ENCODE measurements around the gene LAMA2. TPM values are rescaled to one million over a fixed set of nuclear protein-coding genes. Genes with fewer than 3 reads are reported as not detected.

LAMA2 gene
- total and polyA plus RNA-seq, 2 of the 13 experiments (the other 11 are each of a cell fraction or from before 2014, with no cell fraction given): 0.11 to 0.28 TPM

- no peak for ATAC-seq
- H3K27ac ChIP-seq (ENCODE audit: extremely low read length, insufficient read depth, low read length): no peak overlapping the region
- no peaks in the 10 kb centered on the region for H3K9me3 ChIP-seq (ENCODE audit: low read length)
- no peak overlapping the region for H3K4me2 ChIP-seq (ENCODE audit: low read depth, low read length)
- intact Hi-C loops (cut with micrococcal nuclease; ENCODE audit: unreplicated experiment): no loop called here
- no peaks in the 10 kb centered on the region; a peak in 1 of 5 replicates for H3K27me3 ChIP-seq (ENCODE audit: control insufficient read depth in 1 of 2, insufficient read depth in 2 of 2, low read length in 2 of 2)
- no TSS peak for BruUV-seq (replicated peaks)
- in situ Hi-C loops (cut with HindIII; ENCODE audit: extremely low pct_ligation_motif_present, low pct_unique_long_range_greater_than_20kb): no loop called here
- ChIA-PET CTCF (ENCODE audit: low intra/inter-chr PET ratio, low total read pairs) (no interaction called here), POLR2A (no interaction called here)
- no peaks in the 10 kb centered on the region for H3K36me3 ChIP-seq (replicated peaks in 1 of 2; ENCODE audit: control insufficient read depth in 1 of 2, insufficient read depth in 2 of 2, low read length in 2 of 2)
- no peak overlapping the region for H3K4me3 ChIP-seq (replicated peaks in 1 of 3; ENCODE audit: insufficient read depth in 1 of 3, low read depth in 2 of 3, low read length in 3 of 3)
- H3K9ac ChIP-seq (ENCODE audit: insufficient read depth, low read depth, low read length): no peak overlapping the region
- H4K20me1 ChIP-seq (ENCODE audit: insufficient read depth, low read length): no peaks in the 10 kb centered on the region
- FAIRE-seq: no peak
- H2AFZ ChIP-seq (ENCODE audit: low read length): no peak overlapping the region
- no peaks in the 10 kb centered on the region for H3K4me1 ChIP-seq (ENCODE audit: insufficient read depth, low read length)
- 4% methylated on average over 1 of the region's 1 CpG for WGBS (ENCODE audit: low lambda C conversion rate)
- no peaks in the 10 kb centered on the region for H3K79me2 ChIP-seq (ENCODE audit: insufficient read depth, low read length)
- no peak for DNase-seq (ENCODE audit: low spot score)
- TF ChIP-seq XBP1 (CRISPR knock-in tag; IDR thresholded peaks at IDR 0.05): no peak
- TF ChIP-seq, protein P1, sequence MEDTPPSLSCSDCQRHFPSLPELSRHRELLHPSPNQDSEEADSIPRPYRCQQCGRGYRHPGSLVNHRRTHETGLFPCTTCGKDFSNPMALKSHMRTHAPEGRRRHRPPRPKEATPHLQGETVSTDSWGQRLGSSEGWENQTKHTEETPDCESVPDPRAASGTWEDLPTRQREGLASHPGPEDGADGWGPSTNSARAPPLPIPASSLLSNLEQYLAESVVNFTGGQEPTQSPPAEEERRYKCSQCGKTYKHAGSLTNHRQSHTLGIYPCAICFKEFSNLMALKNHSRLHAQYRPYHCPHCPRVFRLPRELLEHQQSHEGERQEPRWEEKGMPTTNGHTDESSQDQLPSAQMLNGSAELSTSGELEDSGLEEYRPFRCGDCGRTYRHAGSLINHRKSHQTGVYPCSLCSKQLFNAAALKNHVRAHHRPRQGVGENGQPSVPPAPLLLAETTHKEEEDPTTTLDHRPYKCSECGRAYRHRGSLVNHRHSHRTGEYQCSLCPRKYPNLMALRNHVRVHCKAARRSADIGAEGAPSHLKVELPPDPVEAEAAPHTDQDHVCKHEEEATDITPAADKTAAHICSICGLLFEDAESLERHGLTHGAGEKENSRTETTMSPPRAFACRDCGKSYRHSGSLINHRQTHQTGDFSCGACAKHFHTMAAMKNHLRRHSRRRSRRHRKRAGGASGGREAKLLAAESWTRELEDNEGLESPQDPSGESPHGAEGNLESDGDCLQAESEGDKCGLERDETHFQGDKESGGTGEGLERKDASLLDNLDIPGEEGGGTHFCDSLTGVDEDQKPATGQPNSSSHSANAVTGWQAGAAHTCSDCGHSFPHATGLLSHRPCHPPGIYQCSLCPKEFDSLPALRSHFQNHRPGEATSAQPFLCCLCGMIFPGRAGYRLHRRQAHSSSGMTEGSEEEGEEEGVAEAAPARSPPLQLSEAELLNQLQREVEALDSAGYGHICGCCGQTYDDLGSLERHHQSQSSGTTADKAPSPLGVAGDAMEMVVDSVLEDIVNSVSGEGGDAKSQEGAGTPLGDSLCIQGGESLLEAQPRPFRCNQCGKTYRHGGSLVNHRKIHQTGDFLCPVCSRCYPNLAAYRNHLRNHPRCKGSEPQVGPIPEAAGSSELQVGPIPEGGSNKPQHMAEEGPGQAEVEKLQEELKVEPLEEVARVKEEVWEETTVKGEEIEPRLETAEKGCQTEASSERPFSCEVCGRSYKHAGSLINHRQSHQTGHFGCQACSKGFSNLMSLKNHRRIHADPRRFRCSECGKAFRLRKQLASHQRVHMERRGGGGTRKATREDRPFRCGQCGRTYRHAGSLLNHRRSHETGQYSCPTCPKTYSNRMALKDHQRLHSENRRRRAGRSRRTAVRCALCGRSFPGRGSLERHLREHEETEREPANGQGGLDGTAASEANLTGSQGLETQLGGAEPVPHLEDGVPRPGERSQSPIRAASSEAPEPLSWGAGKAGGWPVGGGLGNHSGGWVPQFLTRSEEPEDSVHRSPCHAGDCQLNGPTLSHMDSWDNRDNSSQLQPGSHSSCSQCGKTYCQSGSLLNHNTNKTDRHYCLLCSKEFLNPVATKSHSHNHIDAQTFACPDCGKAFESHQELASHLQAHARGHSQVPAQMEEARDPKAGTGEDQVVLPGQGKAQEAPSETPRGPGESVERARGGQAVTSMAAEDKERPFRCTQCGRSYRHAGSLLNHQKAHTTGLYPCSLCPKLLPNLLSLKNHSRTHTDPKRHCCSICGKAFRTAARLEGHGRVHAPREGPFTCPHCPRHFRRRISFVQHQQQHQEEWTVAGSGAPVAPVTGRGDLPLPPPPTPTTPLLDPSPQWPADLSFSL (CRISPR knock-in tag; IDR thresholded peaks at IDR 0.05): no peak
- no peak for TF ChIP-seq ARHGAP35 (CRISPR knock-in tag; IDR thresholded peaks at IDR 0.05; ENCODE audit: borderline replicate concordance)
- no peak for TF ChIP-seq ZNF577 (CRISPR knock-in tag; IDR thresholded peaks at IDR 0.05; ENCODE audit: borderline replicate concordance, low read depth)
- TF ChIP-seq HOXA3 (CRISPR knock-in tag; IDR thresholded peaks at IDR 0.05): no peak
- no peak for TF ChIP-seq MED1 (CRISPR knock-in tag; IDR thresholded peaks at IDR 0.05)
- TF ChIP-seq, protein P2, sequence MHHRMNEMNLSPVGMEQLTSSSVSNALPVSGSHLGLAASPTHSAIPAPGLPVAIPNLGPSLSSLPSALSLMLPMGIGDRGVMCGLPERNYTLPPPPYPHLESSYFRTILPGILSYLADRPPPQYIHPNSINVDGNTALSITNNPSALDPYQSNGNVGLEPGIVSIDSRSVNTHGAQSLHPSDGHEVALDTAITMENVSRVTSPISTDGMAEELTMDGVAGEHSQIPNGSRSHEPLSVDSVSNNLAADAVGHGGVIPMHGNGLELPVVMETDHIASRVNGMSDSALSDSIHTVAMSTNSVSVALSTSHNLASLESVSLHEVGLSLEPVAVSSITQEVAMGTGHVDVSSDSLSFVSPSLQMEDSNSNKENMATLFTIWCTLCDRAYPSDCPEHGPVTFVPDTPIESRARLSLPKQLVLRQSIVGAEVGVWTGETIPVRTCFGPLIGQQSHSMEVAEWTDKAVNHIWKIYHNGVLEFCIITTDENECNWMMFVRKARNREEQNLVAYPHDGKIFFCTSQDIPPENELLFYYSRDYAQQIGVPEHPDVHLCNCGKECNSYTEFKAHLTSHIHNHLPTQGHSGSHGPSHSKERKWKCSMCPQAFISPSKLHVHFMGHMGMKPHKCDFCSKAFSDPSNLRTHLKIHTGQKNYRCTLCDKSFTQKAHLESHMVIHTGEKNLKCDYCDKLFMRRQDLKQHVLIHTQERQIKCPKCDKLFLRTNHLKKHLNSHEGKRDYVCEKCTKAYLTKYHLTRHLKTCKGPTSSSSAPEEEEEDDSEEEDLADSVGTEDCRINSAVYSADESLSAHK (CRISPR knock-in tag; IDR thresholded peaks at IDR 0.05; ENCODE audit: borderline replicate concordance): no peak
- no peak for TF ChIP-seq SMYD3 (CRISPR knock-in tag; IDR thresholded peaks at IDR 0.05)
- no peak for TF ChIP-seq EED (CRISPR knock-in tag; IDR thresholded peaks at IDR 0.05)
- TF ChIP-seq E2F1 (CRISPR knock-in tag; IDR thresholded peaks at IDR 0.05): no peak
- no peak for TF ChIP-seq ZNF280D (CRISPR knock-in tag; IDR thresholded peaks at IDR 0.05)
- no peak for TF ChIP-seq ZNF543 (CRISPR knock-in tag; IDR thresholded peaks at IDR 0.05)
Observed at GRCh38 chr6:128966934-128967333, 84.0 kb downstream of the LAMA2 start.

Measured in HepG2 (cell line).